Cardiac fibroblast (primary cell): ENCODE results near the gene SUCO.

Source experiments
- DNase-seq, 2 donors: peaks; one replicate each; pipeline versions ENCODE4 v3.0.0 to v3.0.0-alpha.2; 2010; ENCODE audit warnings: low read depth in 2 of 2
- H3K4me3 ChIP-seq, 2 donors: replicated peaks in 1 of 2; 1 replicate in 1 of 2; 2 replicates in 1 of 2; pipeline ENCODE4 v1.5.1; 2011; ENCODE audit warnings: low read depth in 2 of 2, low read length in 2 of 2, mild to moderate bottlenecking in 2 of 2, moderate library complexity in 1 of 2
- CTCF ChIP-seq: IDR thresholded peaks from one replicate; pipeline ENCODE4 v1.5.1; 2011; ENCODE audit warnings: low read depth, mild to moderate bottlenecking, low read length, inconsistent platforms

Gene SUCO

DNA sequence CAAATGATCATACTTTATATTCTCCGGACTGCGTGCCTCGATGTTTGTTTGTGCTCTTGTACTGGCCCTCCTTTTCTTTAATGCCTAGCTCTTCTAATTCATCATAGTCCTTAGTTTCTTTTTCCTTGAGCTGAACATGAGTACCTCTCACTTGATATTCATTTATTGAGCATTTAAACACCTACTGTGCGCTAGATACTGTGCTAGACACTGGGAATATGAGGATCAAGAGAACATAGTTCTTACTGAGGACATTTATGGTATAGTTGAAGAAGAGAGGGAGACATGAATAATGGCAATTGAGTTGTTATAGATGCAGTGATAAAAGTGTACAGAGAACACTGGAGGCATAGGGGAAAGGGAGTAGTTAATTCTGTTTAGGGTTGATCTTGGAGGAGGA is 22.0 kb downstream of the SUCO start:
- no peak overlapping the region for H3K4me3 ChIP-seq
- no peak for TF ChIP-seq CTCF
- DNase-seq: no peak

DNA sequence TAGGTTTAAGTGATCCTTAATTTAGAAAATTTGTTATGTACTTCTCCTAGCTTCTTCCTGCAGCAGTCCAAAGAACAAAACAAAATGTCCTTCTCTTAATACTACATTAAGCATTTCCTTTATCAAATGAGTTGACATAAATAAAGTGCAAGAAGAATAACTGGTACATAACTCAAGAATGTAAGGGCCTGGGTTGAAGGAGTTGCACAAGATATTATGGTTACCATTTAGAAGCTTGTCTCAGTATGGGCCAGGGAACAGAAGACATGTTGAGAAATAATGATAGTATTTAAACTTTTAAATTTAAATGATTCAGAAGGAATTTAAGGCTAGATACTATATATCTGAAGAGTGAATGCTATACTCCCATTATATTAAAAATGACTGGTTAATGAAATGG is 23.5 kb downstream of the SUCO start:
- TF ChIP-seq CTCF: no peak
- DNase-seq: peak; percentile 33 to 43
- no peak overlapping the region for H3K4me3 ChIP-seq

DNA sequence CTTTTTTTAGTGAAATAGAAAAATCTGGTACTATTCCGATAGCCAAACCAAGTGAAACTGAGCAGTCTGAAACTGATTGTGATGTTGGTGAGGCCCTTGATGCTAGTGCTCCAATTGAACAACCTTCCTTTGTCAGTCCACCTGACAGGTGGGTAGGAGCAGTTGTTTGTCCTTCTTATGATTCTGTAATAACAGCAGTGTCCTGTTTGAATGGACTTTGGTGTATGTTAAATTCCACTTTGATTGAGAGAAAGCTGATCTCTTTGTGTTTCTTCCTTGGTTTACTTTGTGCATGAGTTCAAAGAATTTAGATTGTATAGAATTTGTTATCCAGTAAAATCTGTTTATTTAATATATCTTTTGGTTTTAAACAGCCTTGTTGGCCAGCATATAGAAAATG is 24.3 kb downstream of the SUCO start:
- TF ChIP-seq CTCF: no peak
- no peak for DNase-seq
- H3K4me3 ChIP-seq: no peak overlapping the region

- DNase-seq: no peak
- TF ChIP-seq CTCF: no peak
- no peak overlapping the region for H3K4me3 ChIP-seq
Measured at GRCh38 chr1:172559572-172560210, 26.7 kb downstream of the SUCO start.

DNA sequence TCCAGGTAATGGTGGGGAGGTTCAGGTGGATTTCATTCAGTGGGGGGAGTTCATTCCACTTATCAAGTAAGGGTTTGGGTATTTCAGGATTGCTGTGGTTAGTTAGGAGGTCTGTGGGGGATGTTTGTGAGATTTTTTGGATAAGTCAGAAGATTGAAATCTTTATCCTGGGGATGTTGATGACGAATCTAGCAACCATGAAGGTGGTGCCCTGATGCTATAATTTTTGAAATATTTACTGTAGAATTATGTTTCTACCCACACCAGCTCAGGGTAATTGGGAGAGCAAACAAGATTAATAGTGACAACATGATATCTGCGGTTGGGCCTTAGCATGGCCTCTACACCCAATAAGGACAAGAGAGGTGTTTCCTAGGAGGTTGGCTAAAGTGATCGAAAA is 28.3 kb downstream of the SUCO start:
- no peak for TF ChIP-seq CTCF
- DNase-seq: no peak
- H3K4me3 ChIP-seq: no peak overlapping the region

GRCh38 chr1:172566196-172566997 is 33.4 kb downstream of the SUCO start:
- TF ChIP-seq CTCF: no peak
- H3K4me3 ChIP-seq: no peak overlapping the region
- no peak for DNase-seq

GRCh38 chr1:172567720-172568119 is 34.8 kb downstream of the SUCO start:
- no peak overlapping the region for H3K4me3 ChIP-seq
- TF ChIP-seq CTCF: no peak
- DNase-seq: no peak
